ENCODE results near the gene GRIK4. TPM values are rescaled to one million over a fixed set of nuclear protein-coding genes. Genes with fewer than 3 reads are reported as not detected.
"Not testable (repeated sequence)": the region's sequence is repeated elsewhere in the genome, so short reads cannot be mapped to it uniquely, and the experiment has no call there.

The GRIK4 gene
- total RNA-seq, 3 donors from 2014 or later (not counting 1 experiment from before 2014, with no cell fraction given): 2.2 to 32.3 (median 21.9) TPM

DNA sequence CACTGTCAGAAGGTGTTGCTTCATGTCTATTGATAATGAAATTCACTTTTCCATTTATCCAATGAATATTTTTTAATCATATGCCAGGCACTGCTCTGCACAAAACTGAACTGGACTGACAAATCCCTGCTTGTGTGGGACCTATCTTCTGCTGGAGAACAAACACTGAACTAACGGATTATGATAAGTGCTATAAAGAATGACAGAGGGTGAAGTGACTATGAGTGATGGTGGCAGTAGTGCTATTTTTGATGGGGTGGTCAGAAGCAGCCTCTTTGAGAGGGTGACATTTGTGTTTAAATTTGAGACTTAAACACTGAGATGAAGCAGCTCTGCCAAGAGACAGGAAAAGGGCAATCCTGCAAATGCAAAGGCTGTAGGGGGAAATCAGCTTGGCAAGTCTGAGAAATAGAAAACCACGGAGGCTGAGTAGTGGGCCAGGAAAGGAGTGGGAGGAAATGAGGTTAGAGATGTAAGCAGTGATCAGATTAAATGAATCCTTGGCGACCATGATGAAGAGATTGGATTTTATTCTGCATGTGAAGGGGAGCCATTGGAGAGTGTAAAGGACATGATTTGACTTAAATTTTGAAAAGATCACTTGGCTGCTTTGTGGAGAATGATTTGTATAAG lies 518.4 kb downstream of the GRIK4 start:
- 37% methylated on average over 3 of the region's 3 CpGs for WGBS (ENCODE audit: insufficient coverage)
- no peak overlapping the region for H3K4me3 ChIP-seq (ENCODE audit: low read length)
- H3K36me3 ChIP-seq (ENCODE audit: control insufficient read depth, insufficient read depth, low read length): no peaks in the 10 kb centered on the region
- no peaks in the 10 kb centered on the region for H3K9me3 Mint-ChIP-seq
- TF ChIP-seq, protein P1, sequence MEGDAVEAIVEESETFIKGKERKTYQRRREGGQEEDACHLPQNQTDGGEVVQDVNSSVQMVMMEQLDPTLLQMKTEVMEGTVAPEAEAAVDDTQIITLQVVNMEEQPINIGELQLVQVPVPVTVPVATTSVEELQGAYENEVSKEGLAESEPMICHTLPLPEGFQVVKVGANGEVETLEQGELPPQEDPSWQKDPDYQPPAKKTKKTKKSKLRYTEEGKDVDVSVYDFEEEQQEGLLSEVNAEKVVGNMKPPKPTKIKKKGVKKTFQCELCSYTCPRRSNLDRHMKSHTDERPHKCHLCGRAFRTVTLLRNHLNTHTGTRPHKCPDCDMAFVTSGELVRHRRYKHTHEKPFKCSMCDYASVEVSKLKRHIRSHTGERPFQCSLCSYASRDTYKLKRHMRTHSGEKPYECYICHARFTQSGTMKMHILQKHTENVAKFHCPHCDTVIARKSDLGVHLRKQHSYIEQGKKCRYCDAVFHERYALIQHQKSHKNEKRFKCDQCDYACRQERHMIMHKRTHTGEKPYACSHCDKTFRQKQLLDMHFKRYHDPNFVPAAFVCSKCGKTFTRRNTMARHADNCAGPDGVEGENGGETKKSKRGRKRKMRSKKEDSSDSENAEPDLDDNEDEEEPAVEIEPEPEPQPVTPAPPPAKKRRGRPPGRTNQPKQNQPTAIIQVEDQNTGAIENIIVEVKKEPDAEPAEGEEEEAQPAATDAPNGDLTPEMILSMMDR (IDR thresholded peaks at IDR 0.05): no peak
- no peaks in the 10 kb centered on the region for H3K27me3 Mint-ChIP-seq (ENCODE audit: low read depth in 2 of 2)
- intact Hi-C loops (cut with micrococcal nuclease): no loop called here
- DNase-seq: no peak
- no peak overlapping the region for H3K4me3 Mint-ChIP-seq
- H3K4me1 Mint-ChIP-seq: peaks cover 28% of the 10 kb centered on the region in 2 donors
- H3K4me1 ChIP-seq (ENCODE audit: control insufficient read depth, insufficient read depth, low read length): peaks cover 3% of the 10 kb centered on the region
- H3K27ac Mint-ChIP-seq: peak overlapping the region in 1 of 2 donors; percentile 58
- no peak for ATAC-seq
- no peak overlapping the region for H3K27ac ChIP-seq (ENCODE audit: low read length)
- no peaks in the 10 kb centered on the region for H3K9me3 ChIP-seq (ENCODE audit: control insufficient read depth, insufficient read depth, low read length)
- H3K36me3 Mint-ChIP-seq: no peaks in the 10 kb centered on the region
- no peaks in the 10 kb centered on the region for H3K27me3 ChIP-seq (ENCODE audit: control insufficient read depth, insufficient read depth, low read length)

DNA sequence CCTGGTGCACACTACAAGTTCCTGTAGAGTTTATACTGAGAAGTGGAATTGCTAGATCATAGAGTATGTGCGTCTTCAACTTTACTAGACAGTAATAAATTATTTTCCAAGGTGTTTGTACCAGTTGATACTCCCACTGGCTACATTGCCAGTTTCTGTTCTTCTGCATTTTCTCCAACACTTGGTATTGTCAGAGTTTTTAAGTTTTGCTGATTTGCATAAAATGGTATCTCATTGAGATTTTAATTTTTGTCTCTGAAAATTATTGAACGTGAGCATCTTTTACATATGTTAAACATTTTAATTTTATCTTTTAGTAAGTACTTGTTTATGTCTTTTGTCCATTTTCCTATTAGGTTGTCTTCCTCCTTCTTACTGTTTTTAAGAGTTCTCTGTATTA lies 519.6 kb downstream of the GRIK4 start:
- no peak for DNase-seq
- no peaks in the 10 kb centered on the region for H3K9me3 ChIP-seq (ENCODE audit: control insufficient read depth, insufficient read depth, low read length)
- H3K27ac ChIP-seq (ENCODE audit: low read length): no peak overlapping the region
- TF ChIP-seq, protein P1 (IDR thresholded peaks at IDR 0.05): no peak
- no peak for ATAC-seq
- no peak overlapping the region for H3K4me3 ChIP-seq (ENCODE audit: low read length)
- Mint-ChIP-seq H3K27me3 (ENCODE audit: low read depth in 2 of 2) (no peaks in the 10 kb centered on the region), H3K36me3 (no peaks in the 10 kb centered on the region), H3K4me3 (no peak overlapping the region), H3K4me1 (peaks cover 27 to 29% of the 10 kb centered on the region in 2 donors), H3K9me3 (no peaks in the 10 kb centered on the region), H3K27ac (no peak overlapping the region)
- H3K27me3 ChIP-seq (ENCODE audit: control insufficient read depth, insufficient read depth, low read length): no peaks in the 10 kb centered on the region
- no peaks in the 10 kb centered on the region for H3K4me1 ChIP-seq (ENCODE audit: control insufficient read depth, insufficient read depth, low read length)
- no peaks in the 10 kb centered on the region for H3K36me3 ChIP-seq (ENCODE audit: control insufficient read depth, insufficient read depth, low read length)
- no CpG with 5 or more reads among the region's 2 CpGs for WGBS (ENCODE audit: insufficient coverage)
- intact Hi-C loops (cut with micrococcal nuclease): no loop called here

DNA sequence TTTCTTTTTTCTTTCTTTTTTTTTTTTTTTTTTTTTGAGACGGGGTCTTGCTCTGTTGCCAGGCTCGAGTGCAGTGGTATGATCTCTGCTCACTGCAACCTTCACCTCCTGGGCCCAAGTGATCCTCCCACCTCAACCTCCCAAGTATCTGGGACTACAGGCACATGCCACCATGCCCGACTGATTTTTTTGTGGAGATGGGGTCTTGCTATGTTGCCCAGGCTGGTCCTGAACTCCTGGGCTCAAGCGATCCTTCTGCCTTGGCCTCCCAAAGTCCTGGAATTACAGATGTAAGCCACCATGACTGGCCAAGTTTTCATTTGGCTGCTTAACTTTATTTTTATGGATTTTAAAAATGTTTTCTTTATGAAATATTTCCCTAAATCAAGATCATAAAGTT lies 520.1 kb downstream of the GRIK4 start:
- H3K27me3 Mint-ChIP-seq (ENCODE audit: low read depth in 2 of 2); intact Hi-C loops (cut with micrococcal nuclease); ATAC-seq; H3K4me1 ChIP-seq (ENCODE audit: control insufficient read depth, insufficient read depth, low read length); H3K27ac ChIP-seq (ENCODE audit: low read length); DNase-seq; H3K9me3 Mint-ChIP-seq; H3K27me3 ChIP-seq (ENCODE audit: control insufficient read depth, insufficient read depth, low read length); H3K36me3 Mint-ChIP-seq; H3K4me3 ChIP-seq (ENCODE audit: low read length); H3K4me3 Mint-ChIP-seq; H3K27ac Mint-ChIP-seq; H3K36me3 ChIP-seq (ENCODE audit: control insufficient read depth, insufficient read depth, low read length); H3K9me3 ChIP-seq (ENCODE audit: control insufficient read depth, insufficient read depth, low read length): not testable (repeated sequence)
- H3K4me1 Mint-ChIP-seq: peaks cover 32 to 34% of the 10 kb centered on the region in 2 donors
- 100% methylated on average over 2 of the region's 4 CpGs for WGBS (ENCODE audit: insufficient coverage)

DNA sequence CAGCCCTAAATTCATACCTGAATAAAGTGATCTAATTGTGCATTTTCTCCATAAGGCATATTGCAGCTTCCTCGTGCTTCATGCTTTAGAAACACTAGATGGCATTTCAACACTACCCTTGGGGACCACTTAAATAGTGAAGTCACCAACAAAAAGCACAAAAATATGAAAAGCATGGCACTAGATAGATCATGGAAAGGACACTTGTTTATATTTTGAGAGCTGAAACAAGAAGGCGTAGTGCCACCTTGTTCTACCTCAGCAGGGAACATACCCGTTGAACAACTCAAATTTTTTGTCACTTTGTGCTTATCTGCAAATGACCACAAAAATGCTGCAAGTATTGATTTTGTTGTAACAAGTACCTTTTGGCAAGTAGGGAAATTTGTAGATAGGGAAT lies 521.0 kb downstream of the GRIK4 start:
- H3K27me3 Mint-ChIP-seq (ENCODE audit: low read depth in 2 of 2): no peaks in the 10 kb centered on the region
- TF ChIP-seq, protein P1 (IDR thresholded peaks at IDR 0.05): no peak
- Histone ChIP-seq H3K4me3 (ENCODE audit: low read length) (no peak overlapping the region), H3K27me3 (ENCODE audit: control insufficient read depth, insufficient read depth, low read length) (no peaks in the 10 kb centered on the region), H3K36me3 (ENCODE audit: control insufficient read depth, insufficient read depth, low read length) (no peaks in the 10 kb centered on the region), H3K9me3 (ENCODE audit: control insufficient read depth, insufficient read depth, low read length) (no peaks in the 10 kb centered on the region), H3K4me1 (ENCODE audit: control insufficient read depth, insufficient read depth, low read length) (no peaks in the 10 kb centered on the region), H3K27ac (ENCODE audit: low read length) (no peak overlapping the region)
- peaks cover 28 to 34% of the 10 kb centered on the region in 2 donors for H3K4me1 Mint-ChIP-seq
- H3K27ac Mint-ChIP-seq: no peak overlapping the region
- DNase-seq (no peak), ATAC-seq (no peak)
- no peaks in the 10 kb centered on the region for H3K9me3 Mint-ChIP-seq
- H3K4me3 Mint-ChIP-seq: no peak overlapping the region
- WGBS (ENCODE audit: insufficient coverage): 90% methylated on average over 3 of the region's 3 CpGs
- H3K36me3 Mint-ChIP-seq: no peaks in the 10 kb centered on the region
- intact Hi-C loops (cut with micrococcal nuclease): no loop called here

Measured in natural killer cell (primary cell).